Transverse colon (tissue), 3 donors: ENCODE data around the gene FAHD2A.
"Not testable (repeated sequence)": the region's sequence is repeated elsewhere in the genome, so short reads cannot be mapped to it uniquely, and the experiment has no call there.

Experiments
- CTCF ChIP-seq, 5 experiments: fragments of 200-600 bp in 3 of 5; fragments of 450-650 bp in 2 of 5; sonication (generic) in 3 of 5; IDR thresholded peaks; 1 replicate in 2 of 5; 2 replicates in 3 of 5; pipeline ENCODE4 v1.5.1; 2016 to 2017; ENCODE audit warnings: antibody characterized with exemption in 5 of 5, inconsistent platforms in 3 of 5, mild to moderate bottlenecking in 2 of 5, moderate library complexity in 1 of 5
- EP300 ChIP-seq: sonication (generic); formaldehyde crosslinking; IDR thresholded peaks from one replicate; pipeline ENCODE4 v1.6.1; 2017; ENCODE audit warnings: antibody characterized with exemption, low read depth
- POLR2A ChIP-seq: fragments of 450-650 bp; IDR thresholded peaks from one replicate; pipeline ENCODE4 v1.6.1; 2016; ENCODE audit warnings: antibody characterized with exemption, mild to moderate bottlenecking, moderate library complexity

DNA sequence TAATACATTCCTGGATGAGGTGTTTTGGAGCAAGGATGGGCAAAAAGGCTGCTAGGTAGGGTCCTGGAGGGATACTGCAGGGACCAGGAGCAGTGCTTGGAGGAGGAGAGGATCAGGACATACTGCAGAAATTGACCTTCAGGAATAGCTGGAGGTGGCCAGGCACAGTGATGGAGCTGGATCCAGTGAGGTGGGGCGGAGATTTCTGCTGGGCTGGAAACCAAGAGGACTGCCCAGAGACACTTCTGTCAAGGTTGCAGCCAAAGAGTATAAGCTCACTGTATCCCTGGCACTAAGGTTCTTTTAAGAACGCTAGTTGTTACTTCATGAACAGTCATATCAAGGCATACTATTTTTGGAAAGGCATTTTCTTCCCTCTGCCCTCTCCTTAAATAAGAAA lies 42.8 kb downstream of the FAHD2A start:
- not testable (repeated sequence) for TF ChIP-seq POLR2A; CTCF (IDR thresholded peaks at IDR 0.05); EP300
